GM23338 (cell line): ENCODE results near the gene JMJD1C. TPM values are rescaled to one million over a fixed set of nuclear protein-coding genes. Genes with fewer than 3 reads are reported as not detected.

Experiments used
- ATAC-seq: fragments of 200-7000 bp; cut with Tn5 transposase; 3 replicates; pipeline ENCODE4 v1.9.1; 2020
- DNase-seq: peaks from one replicate; pipeline ENCODE4 v3.0.0-alpha.2; 2015; ENCODE audit warnings: low spot score
- H2AFZ ChIP-seq: fragments of 200-600 bp; sonication (generic); 2 replicates; pipeline ENCODE4 v1.8.0; 2016; ENCODE audit warnings: antibody characterized with exemption, mild to moderate bottlenecking, moderate library complexity
- H3F3A ChIP-seq: fragments of 200-600 bp; sonication (generic); replicated peaks from 2 replicates; pipeline ENCODE4 v1.8.0; 2017; ENCODE audit warnings: antibody characterized with exemption, mixed run types, low read depth
- H3K27ac ChIP-seq: fragments of 200-600 bp; sonication (generic); 2 replicates; pipeline ENCODE4 v1.6.1; 2016; ENCODE audit warnings: low read depth
- H3K27me3 ChIP-seq: fragments of 200-600 bp; sonication (generic); 2 replicates; pipeline ENCODE4 v1.8.0; 2016; ENCODE audit warnings: mild to moderate bottlenecking, mixed run types, moderate library complexity; ENCODE audit not compliant: insufficient read depth
- H3K36me3 ChIP-seq: fragments of 200-600 bp; sonication (generic); 2 replicates; pipeline ENCODE4 v1.8.0; 2016; ENCODE audit warnings: mild to moderate bottlenecking; ENCODE audit not compliant: insufficient read depth
- H3K4me1 ChIP-seq: fragments of 200-600 bp; sonication (generic); 2 replicates; pipeline ENCODE4 v1.8.0; 2016; ENCODE audit warnings: mild to moderate bottlenecking, moderate library complexity; ENCODE audit not compliant: insufficient read depth
- H3K4me2 ChIP-seq: fragments of 200-600 bp; sonication (generic); 2 replicates; pipeline ENCODE4 v1.7.1; 2017; ENCODE audit warnings: mixed run types
- H3K4me3 ChIP-seq: fragments of 200-600 bp; sonication (generic); 2 replicates; pipeline ENCODE4 v1.6.1; 2016; ENCODE audit warnings: mixed run types
- H3K79me2 ChIP-seq: fragments of 200-600 bp; sonication (generic); replicated peaks from 2 replicates; pipeline ENCODE4 v1.8.0; 2017; ENCODE audit warnings: mild to moderate bottlenecking; ENCODE audit not compliant: insufficient read depth
- H3K9me2 ChIP-seq: fragments of 200-600 bp; sonication (generic); 2 replicates; pipeline ENCODE4 v1.8.0; 2017; ENCODE audit not compliant: insufficient read depth
- H4K20me1 ChIP-seq: fragments of 200-600 bp; sonication (generic); replicated peaks from 2 replicates; pipeline ENCODE4 v1.8.0; 2017; ENCODE audit warnings: mild to moderate bottlenecking; ENCODE audit not compliant: insufficient read depth
- H3K27ac Mint-ChIP-seq: 2 replicates; pipeline ENCODE4 v1.8.0; 2020; ENCODE audit warnings: inconsistent platforms, mild to moderate bottlenecking, moderate library complexity, mixed read lengths
- H3K27me3 Mint-ChIP-seq: 3 replicates; pipeline ENCODE4 v1.8.0; 2022; ENCODE audit warnings: low read depth, mild to moderate bottlenecking, moderate library complexity, mixed read lengths, inconsistent platforms; ENCODE audit not compliant: insufficient read depth, poor library complexity
- H3K36me3 Mint-ChIP-seq: 3 replicates; pipeline ENCODE4 v1.8.0; 2021; ENCODE audit warnings: low read depth, mild to moderate bottlenecking, inconsistent platforms, moderate library complexity, mixed read lengths
- H3K4me1 Mint-ChIP-seq: 3 replicates; pipeline ENCODE4 v1.8.0; 2020; ENCODE audit warnings: mild to moderate bottlenecking, inconsistent platforms, mixed read lengths
- H3K4me3 Mint-ChIP-seq: 3 replicates; pipeline ENCODE4 v1.8.0; 2021; ENCODE audit warnings: moderate library complexity, mild to moderate bottlenecking, inconsistent platforms, mixed read lengths
- H3K9me3 Mint-ChIP-seq: 3 replicates; pipeline ENCODE4 v1.8.0; 2020; ENCODE audit warnings: moderate library complexity, mild to moderate bottlenecking, inconsistent platforms, mixed read lengths
- CREB1 ChIP-seq: fragments of 250-450 bp; sonication (Bioruptor Pico); IDR thresholded peaks from 2 replicates; pipeline ENCODE4 v1.5.0; 2020; ENCODE audit warnings: low read depth, mild to moderate bottlenecking, moderate library complexity
- ETS1 ChIP-seq: IDR thresholded peaks from 2 replicates; pipeline ENCODE4 v1.6.1; 2016; ENCODE audit warnings: antibody characterized with exemption
- EZH2 ChIP-seq: fragments of 200-600 bp; sonication (generic); IDR thresholded peaks from one replicate; pipeline ENCODE4 v1.8.0; 2017; ENCODE audit warnings: antibody characterized with exemption, mild to moderate bottlenecking, low read depth; ENCODE audit not compliant: unreplicated experiment
- EZH2phosphoT487 ChIP-seq: fragments of 200-600 bp; sonication (generic); IDR thresholded peaks from one replicate; pipeline ENCODE4 v1.8.1; 2018; ENCODE audit warnings: antibody characterized with exemption; ENCODE audit not compliant: unreplicated experiment
- JUNB ChIP-seq: IDR thresholded peaks from one replicate; pipeline ENCODE4 v1.6.1; 2016; ENCODE audit warnings: antibody characterized with exemption; ENCODE audit not compliant: unreplicated experiment
- NANOG ChIP-seq: IDR thresholded peaks from 2 replicates; pipeline ENCODE4 v1.6.1; 2016; ENCODE audit warnings: antibody characterized with exemption, borderline replicate concordance
- POLR2AphosphoS5 ChIP-seq: IDR thresholded peaks from 2 replicates; pipeline ENCODE4 v1.6.1; 2016; ENCODE audit warnings: antibody characterized with exemption, low read depth
- REST ChIP-seq: IDR thresholded peaks from one replicate; pipeline ENCODE4 v1.6.1; 2018; ENCODE audit warnings: antibody characterized with exemption; ENCODE audit not compliant: unreplicated experiment
- STAT1 ChIP-seq: IDR thresholded peaks from one replicate; pipeline ENCODE4 v1.6.1; 2016; ENCODE audit warnings: antibody characterized with exemption; ENCODE audit not compliant: unreplicated experiment
- ZNF114 ChIP-seq: fragments of 250-450 bp; sonication (Bioruptor Pico); IDR thresholded peaks from 2 replicates; pipeline ENCODE4 v1.5.0; 2020; ENCODE audit warnings: mild to moderate bottlenecking, moderate library complexity
- ZNF331 ChIP-seq: fragments of 250-450 bp; sonication (Bioruptor Pico); IDR thresholded peaks from 2 replicates; pipeline ENCODE4 v1.5.0; 2020; ENCODE audit warnings: low read depth, mild to moderate bottlenecking, moderate library complexity
- ZNF462 ChIP-seq: fragments of 250-450 bp; sonication (Bioruptor Pico); IDR thresholded peaks from 2 replicates; pipeline ENCODE4 v1.5.0; 2020; ENCODE audit warnings: mild to moderate bottlenecking, moderate library complexity
- polyA plus RNA-seq: library from polyadenylated mRNA; unstranded; fragments of >200 nt; fragmentation: Nextera tagmentation; extraction: Ambion mirVana; gene quantifications from 2 replicates; pipeline ENCODE4 v1.2.1, GENCODE V29; 2016
- total RNA-seq: library from RNA; depleted of rRNA; stranded (reverse); fragments of >200 nt; shearing (Covaris generic); gene quantifications from 2 replicates; pipeline ENCODE4 v1.2.3, GENCODE V29; 2014
- TF ChIP-seq, protein P1 (sequence below), 2 experiments: fragments of 200-600 bp in 1 of 2; sonication (generic) in 1 of 2; conservative IDR thresholded peaks; 2 replicates each; pipeline versions ENCODE4 v1.5.1 to v1.6.1; 2016 to 2017; ENCODE audit warnings: antibody characterized with exemption in 2 of 2, low read depth in 2 of 2, mild to moderate bottlenecking in 2 of 2, moderate library complexity in 1 of 2

The JMJD1C gene
- total and polyA plus RNA-seq, 2 experiments from 2014 or later = 333 to 435 TPM

GRCh38 chr10:63352976-63353375 lies 112.8 kb downstream of the JMJD1C start:
- Histone ChIP-seq H3K27me3 (no peaks in the 10 kb centered on the region), H3K36me3 (no peaks in the 10 kb centered on the region), H3F3A (no peaks in the 10 kb centered on the region), H3K4me2 (no peak overlapping the region), H4K20me1 (peaks cover 5% of the 10 kb centered on the region), H3K79me2 (peaks cover 77% of the 10 kb centered on the region), H3K27ac (no peak overlapping the region), H3K4me3 (no peak overlapping the region), H3K9me2 (no peaks in the 10 kb centered on the region), H3K4me1 (peaks cover 3% of the 10 kb centered on the region; the same call in 1 of the 2 replicates), H2AFZ (no peak overlapping the region)
- H3K27ac Mint-ChIP-seq = no peak overlapping the region
- H3K36me3 Mint-ChIP-seq = no peaks in the 10 kb centered on the region
- no peaks in the 10 kb centered on the region for H3K9me3 Mint-ChIP-seq
- peaks cover 3% of the 10 kb centered on the region for H3K27me3 Mint-ChIP-seq
- TF ChIP-seq JUNB (no peak), ZNF462 (CRISPR knock-in tag) (no peak), REST (no peak), NANOG (no peak), ZNF114 (CRISPR knock-in tag) (no peak), EZH2phosphoT487 (no peak), EZH2 (no peak), ETS1 (no peak), POLR2AphosphoS5 (no peak), ZNF331 (CRISPR knock-in tag) (no peak), CREB1 (CRISPR knock-in tag) (no peak), STAT1 (no peak)
- TF ChIP-seq, protein P1, sequence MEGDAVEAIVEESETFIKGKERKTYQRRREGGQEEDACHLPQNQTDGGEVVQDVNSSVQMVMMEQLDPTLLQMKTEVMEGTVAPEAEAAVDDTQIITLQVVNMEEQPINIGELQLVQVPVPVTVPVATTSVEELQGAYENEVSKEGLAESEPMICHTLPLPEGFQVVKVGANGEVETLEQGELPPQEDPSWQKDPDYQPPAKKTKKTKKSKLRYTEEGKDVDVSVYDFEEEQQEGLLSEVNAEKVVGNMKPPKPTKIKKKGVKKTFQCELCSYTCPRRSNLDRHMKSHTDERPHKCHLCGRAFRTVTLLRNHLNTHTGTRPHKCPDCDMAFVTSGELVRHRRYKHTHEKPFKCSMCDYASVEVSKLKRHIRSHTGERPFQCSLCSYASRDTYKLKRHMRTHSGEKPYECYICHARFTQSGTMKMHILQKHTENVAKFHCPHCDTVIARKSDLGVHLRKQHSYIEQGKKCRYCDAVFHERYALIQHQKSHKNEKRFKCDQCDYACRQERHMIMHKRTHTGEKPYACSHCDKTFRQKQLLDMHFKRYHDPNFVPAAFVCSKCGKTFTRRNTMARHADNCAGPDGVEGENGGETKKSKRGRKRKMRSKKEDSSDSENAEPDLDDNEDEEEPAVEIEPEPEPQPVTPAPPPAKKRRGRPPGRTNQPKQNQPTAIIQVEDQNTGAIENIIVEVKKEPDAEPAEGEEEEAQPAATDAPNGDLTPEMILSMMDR (conservative IDR thresholded peaks at IDR 0.05; ENCODE audit: low read depth in 2 of 2) = no peak
- ATAC-seq (no peak), DNase-seq (no peak)
- H3K4me3 Mint-ChIP-seq = no peak overlapping the region
- H3K4me1 Mint-ChIP-seq = no peaks in the 10 kb centered on the region
